ENCODE data around the gene ZFYVE27. TPM values are rescaled to one million over a fixed set of nuclear protein-coding genes. Genes with fewer than 3 reads are reported as not detected.

The ZFYVE27 gene
- total RNA-seq, 2 experiments from 2014 or later, result 24.0 to 33.0 TPM

- ChIA-PET CTCF (ENCODE audit: unreplicated experiment) (no interaction called here), POLR2A (no interaction called here)
- intact Hi-C loops (cut with micrococcal nuclease; ENCODE audit: unreplicated experiment), result no loop called here
- BruUV-seq (replicated peaks), result no TSS peak
- Histone ChIP-seq H4K20me1 (ENCODE audit: insufficient read depth, low read length) (no peaks in the 10 kb centered on the region), H3K9me2 (ENCODE audit: insufficient read depth, low read length) (no peaks in the 10 kb centered on the region), H3K4me3 (ENCODE audit: low read depth, low read length, poor library complexity, severe bottlenecking) (no peak overlapping the region), H3K36me3 (ENCODE audit: insufficient read depth, low read length) (no peaks in the 10 kb centered on the region), H3K79me2 (ENCODE audit: insufficient read depth, low read depth, low read length) (no peaks in the 10 kb centered on the region), H3K27ac (ENCODE audit: low read depth, low read length, poor library complexity, severe bottlenecking) (no peak overlapping the region), H3K9me3 (ENCODE audit: low read length) (no peaks in the 10 kb centered on the region), H3K4me1 (ENCODE audit: insufficient read depth, low read length, poor library complexity, severe bottlenecking) (no peaks in the 10 kb centered on the region), H2AFZ (ENCODE audit: low read length) (no peak overlapping the region), H3K4me2 (ENCODE audit: low read length) (no peak overlapping the region)
- no peak for TF ChIP-seq EZH2phosphoT487 (IDR thresholded peaks at IDR 0.05; ENCODE audit: borderline replicate concordance, low read depth, low read length)
- TF ChIP-seq CTCF (conservative IDR thresholded peaks at IDR 0.05; ENCODE audit: low read length), result no peak
- DNase-seq (ENCODE audit: low spot score), result no peak
These were observed 21.6 kb upstream of the ZFYVE27 start for GRCh38 chr10:97715259-97715874.

- Histone ChIP-seq H3K79me2 (ENCODE audit: insufficient read depth, low read depth, low read length) (no peaks in the 10 kb centered on the region), H3K9me3 (ENCODE audit: low read length) (no peaks in the 10 kb centered on the region), H3K4me2 (ENCODE audit: low read length) (no peak overlapping the region), H4K20me1 (ENCODE audit: insufficient read depth, low read length) (no peaks in the 10 kb centered on the region), H3K4me3 (ENCODE audit: low read depth, low read length, poor library complexity, severe bottlenecking) (no peak overlapping the region), H3K27ac (ENCODE audit: low read depth, low read length, poor library complexity, severe bottlenecking) (no peak overlapping the region), H3K4me1 (ENCODE audit: insufficient read depth, low read length, poor library complexity, severe bottlenecking) (no peaks in the 10 kb centered on the region), H3K9me2 (ENCODE audit: insufficient read depth, low read length) (no peaks in the 10 kb centered on the region), H2AFZ (ENCODE audit: low read length) (no peak overlapping the region), H3K36me3 (ENCODE audit: insufficient read depth, low read length) (no peaks in the 10 kb centered on the region)
- no peak for TF ChIP-seq EZH2phosphoT487 (IDR thresholded peaks at IDR 0.05; ENCODE audit: borderline replicate concordance, low read depth, low read length)
- no peak for TF ChIP-seq CTCF (conservative IDR thresholded peaks at IDR 0.05; ENCODE audit: low read length)
- BruUV-seq (replicated peaks), result no TSS peak
- intact Hi-C loops (cut with micrococcal nuclease; ENCODE audit: unreplicated experiment), result no loop called here
- ChIA-PET CTCF (ENCODE audit: unreplicated experiment) (interaction anchor here (1.2 kb wide), 1 partner anchor 17 kb away, joined by 4 read pairs; no protein-coding TSS in a partner anchor), POLR2A (interaction anchor here (0.5 kb wide), 2 partner anchors 478 to 1565 kb away, joined by 3 to 4 read pairs; no protein-coding TSS in a partner anchor)
- no peak for DNase-seq (ENCODE audit: low spot score)
These were observed 19.3 kb upstream of the ZFYVE27 start for GRCh38 chr10:97717627-97718026.

GRCh38 chr10:97718178-97718577 is 18.8 kb upstream of the ZFYVE27 start:
- BruUV-seq (replicated peaks), result no TSS peak
- CTCF ChIA-PET (ENCODE audit: unreplicated experiment), result no interaction called here
- TF ChIP-seq EZH2phosphoT487 (IDR thresholded peaks at IDR 0.05; ENCODE audit: borderline replicate concordance, low read depth, low read length) (no peak), CTCF (conservative IDR thresholded peaks at IDR 0.05; ENCODE audit: low read length) (no peak)
- H3K36me3 ChIP-seq (ENCODE audit: insufficient read depth, low read length), result no peaks in the 10 kb centered on the region
- H3K4me2 ChIP-seq (ENCODE audit: low read length), result no peak overlapping the region
- H3K4me1 ChIP-seq (ENCODE audit: insufficient read depth, low read length, poor library complexity, severe bottlenecking), result no peaks in the 10 kb centered on the region
- H3K9me2 ChIP-seq (ENCODE audit: insufficient read depth, low read length), result no peaks in the 10 kb centered on the region
- no peaks in the 10 kb centered on the region for H3K79me2 ChIP-seq (ENCODE audit: insufficient read depth, low read depth, low read length)
- no peak overlapping the region for H2AFZ ChIP-seq (ENCODE audit: low read length)
- no peak overlapping the region for H3K4me3 ChIP-seq (ENCODE audit: low read depth, low read length, poor library complexity, severe bottlenecking)
- intact Hi-C loops (cut with micrococcal nuclease; ENCODE audit: unreplicated experiment), result no loop called here
- no peak overlapping the region for H3K27ac ChIP-seq (ENCODE audit: low read depth, low read length, poor library complexity, severe bottlenecking)
- no peaks in the 10 kb centered on the region for H4K20me1 ChIP-seq (ENCODE audit: insufficient read depth, low read length)
- DNase-seq (ENCODE audit: low spot score), result no peak
- H3K9me3 ChIP-seq (ENCODE audit: low read length), result no peaks in the 10 kb centered on the region
- POLR2A ChIA-PET, result interaction anchor here (0.5 kb wide), 1 partner anchor 1565 kb away, joined by 4 read pairs; no protein-coding TSS in a partner anchor

All from OCI-LY7 (cell line).